Muscle of leg (tissue), 16 donors: ENCODE measurements around the gene KRTDAP. TPM values are rescaled to one million over a fixed set of nuclear protein-coding genes. Genes with fewer than 3 reads are reported as not detected.
A peak's percentile ranks its signal among the peaks of the same experiment; 100 is the strongest.

ENCODE experiments used
- DNase-seq: peaks from one replicate; pipeline ENCODE4 v3.0.0; 2013
- H3K27ac ChIP-seq: one replicate; pipeline ENCODE4 v1.5.1; 2013; ENCODE audit warnings: mild to moderate bottlenecking, low read length, control low read depth
- H3K27me3 ChIP-seq: one replicate; pipeline ENCODE4 v1.6.1; 2013; ENCODE audit warnings: low read length; ENCODE audit not compliant: control insufficient read depth, insufficient read depth
- H3K36me3 ChIP-seq: one replicate; pipeline ENCODE4 v1.6.1; 2013; ENCODE audit warnings: low read length; ENCODE audit not compliant: control insufficient read depth, insufficient read depth
- H3K4me1 ChIP-seq: one replicate; pipeline ENCODE4 v1.6.1; 2013; ENCODE audit warnings: low read length; ENCODE audit not compliant: control insufficient read depth, insufficient read depth
- H3K4me3 ChIP-seq: one replicate; pipeline ENCODE4 v1.5.1; 2013; ENCODE audit warnings: low read length, control low read depth
- H3K9me3 ChIP-seq: replicated peaks from 2 replicates; pipeline ENCODE4 v1.6.1; 2013; ENCODE audit warnings: low read depth, low read length; ENCODE audit not compliant: control insufficient read depth
- WGBS: methylation state at CpG from one replicate; pipeline ENCODE4 v1.1.5; 2013; ENCODE audit warnings: missing lambda C conversion rate; ENCODE audit not compliant: insufficient coverage; 5-methylcytosine and 5-hydroxymethylcytosine counted together
- long read RNA-seq, 11 donors: transcript quantifications; one replicate each; lab custom pipeline, GENCODE V29; 2026
- polyA plus RNA-seq, 8 donors: library from polyadenylated mRNA; unstranded; fragments of 120-200 nt; gene quantifications; one replicate each; pipeline versions ENCODE4 v1.2.1 to v1.2.3, GENCODE V29; 2013; ENCODE audit warnings: inconsistent platforms in 1 of 8, low replicate concordance in 1 of 8; ENCODE audit not compliant: insufficient read length in 8 of 8, insufficient read depth in 1 of 8
- total RNA-seq: library from RNA; stranded (reverse); fragments of 120-200 nt; gene quantifications from one replicate; pipeline ENCODE4 v1.2.4, GENCODE V29; 2013

The KRTDAP gene, protein sequence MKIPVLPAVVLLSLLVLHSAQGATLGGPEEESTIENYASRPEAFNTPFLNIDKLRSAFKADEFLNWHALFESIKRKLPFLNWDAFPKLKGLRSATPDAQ
- total RNA-seq (0.18 TPM), polyA plus RNA-seq (10 to 100 TPM in 1 of 8 donors, 1 to 10 TPM in 1, under 1 TPM in 2, not detected in 4; 0.43 to 36.6 (median 3.6) TPM)
- long read RNA-seq, donor 1, result 0 reads
- long read RNA-seq, donor 2, transcript KRTDAP-201 (6 exons, 491 nt), result major isoform, 29 of 37 reads
- long read RNA-seq, donor 2, transcript KRTDAP-203 (5 exons, 451 nt), result minor isoform, 8 of 37 reads
- long read RNA-seq, donor 2, partial matches to known transcripts, result 0 of 37 reads
- long read RNA-seq, donor 2, other reads (novel, unspliced or antisense), result 0 of 37 reads
- long read RNA-seq, donor 3, transcript KRTDAP-201 (6 exons, 491 nt), result major isoform, 5 of 6 reads
- long read RNA-seq, donor 3, partial matches to known transcripts, result 0 of 6 reads
- long read RNA-seq, donor 3, other reads (novel, unspliced or antisense), result 0 of 6 reads
- long read RNA-seq, donor 4, result 0 reads
- long read RNA-seq, donor 5, result 0 reads
- long read RNA-seq, donor 6, result 0 reads
- long read RNA-seq, donor 7, result 0 reads
- long read RNA-seq, donor 8, result 0 reads
- long read RNA-seq, donor 9, result 0 reads
- long read RNA-seq, donor 10, result 0 reads
- long read RNA-seq, donor 11, result 0 reads

DNA sequence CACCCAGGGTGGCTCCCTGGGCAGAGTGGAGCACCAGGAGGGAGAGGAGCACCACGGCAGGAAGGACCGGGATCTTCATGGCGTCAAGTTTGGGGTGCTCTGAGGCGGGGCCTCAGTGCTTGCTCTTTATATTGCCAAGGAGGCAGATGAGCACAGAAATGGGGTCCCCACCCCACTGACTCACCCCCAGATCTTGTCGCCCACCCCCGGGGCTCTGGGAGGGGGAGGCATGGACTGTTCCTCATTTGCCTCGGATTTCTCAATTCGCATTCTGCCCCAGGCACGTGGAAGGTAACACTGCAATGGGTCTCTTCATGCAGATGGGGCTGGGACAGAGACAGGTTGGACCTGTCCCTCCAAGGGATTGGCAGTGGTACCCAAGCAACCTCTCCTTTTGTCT lies at the start of gene KRTDAP:
Gene KRTDAP (minus strand): TSS at position 101 of the 400 bp plus-strand sequence. CDS start 22 bp downstream, at position 79.
- Histone ChIP-seq H3K27me3 (peaks cover 6% of the 10 kb centered on the region), H3K4me1 (peaks cover 5% of the 10 kb centered on the region), H3K4me3 (no peak within 1 kb of the TSS), H3K36me3 (no peaks in the 10 kb centered on the region), H3K9me3 (no peaks in the 10 kb centered on the region), H3K27ac (no peak within 1 kb of the TSS)
- no peak for DNase-seq
- 72% methylated on average over 3 of the region's 9 CpGs for WGBS

DNA sequence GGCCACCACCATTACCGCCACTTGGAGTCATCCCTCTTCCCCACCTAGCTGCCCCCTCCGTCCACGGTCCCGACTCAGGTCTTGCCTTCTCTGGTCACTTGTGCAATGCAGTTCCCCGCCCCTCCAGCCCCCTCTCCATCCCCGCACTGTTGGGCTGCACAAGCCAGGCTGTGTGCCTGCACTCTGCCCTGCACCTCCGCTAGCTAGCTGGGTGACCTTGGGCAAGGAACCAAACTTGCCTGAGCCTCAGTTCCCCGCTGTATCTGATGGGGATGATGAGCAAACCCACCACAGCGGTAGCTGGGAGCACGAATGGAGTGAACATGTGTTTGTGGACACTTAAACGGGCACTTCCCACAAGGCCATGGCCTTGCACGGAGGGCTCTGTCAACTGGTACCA lies 49.6 kb upstream of the KRTDAP start:
- H3K4me3 ChIP-seq, result no peak overlapping the region
- peaks cover 7% of the 10 kb centered on the region for H3K4me1 ChIP-seq
- DNase-seq, result no peak
- H3K9me3 ChIP-seq, result no peaks in the 10 kb centered on the region
- H3K36me3 ChIP-seq, result peaks cover 6% of the 10 kb centered on the region
- H3K27me3 ChIP-seq, result peaks cover 2% of the 10 kb centered on the region
- WGBS, result 92% methylated on average over 11 of the region's 12 CpGs
- no peak overlapping the region for H3K27ac ChIP-seq

DNA sequence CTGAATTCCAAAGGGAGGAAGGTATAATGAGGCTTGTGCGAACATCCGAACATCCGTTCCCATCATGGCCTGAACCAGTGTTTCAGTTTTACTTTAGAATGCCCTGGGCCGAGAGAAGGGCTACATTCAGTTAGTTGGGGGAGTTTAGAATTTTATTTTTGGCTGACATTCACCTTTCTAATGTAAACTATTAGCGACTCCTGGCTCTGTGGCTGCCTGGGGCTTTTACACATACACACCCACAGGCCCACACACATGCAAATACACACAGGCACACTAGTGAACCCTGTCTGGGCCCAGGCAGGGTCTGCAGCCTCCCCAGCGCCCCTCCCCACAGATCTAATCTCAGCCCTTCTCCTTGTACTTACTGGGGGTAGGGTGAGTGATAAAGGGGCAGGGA lies 49.0 kb upstream of the KRTDAP start:
- Histone ChIP-seq H3K27ac (no peak overlapping the region), H3K36me3 (peaks cover 6% of the 10 kb centered on the region), H3K4me3 (no peak overlapping the region), H3K27me3 (peaks cover 7% of the 10 kb centered on the region), H3K4me1 (peaks cover 1% of the 10 kb centered on the region), H3K9me3 (no peaks in the 10 kb centered on the region)
- DNase-seq, result no peak
- WGBS, result no CpG with 5 or more reads among the region's 6 CpGs

DNA sequence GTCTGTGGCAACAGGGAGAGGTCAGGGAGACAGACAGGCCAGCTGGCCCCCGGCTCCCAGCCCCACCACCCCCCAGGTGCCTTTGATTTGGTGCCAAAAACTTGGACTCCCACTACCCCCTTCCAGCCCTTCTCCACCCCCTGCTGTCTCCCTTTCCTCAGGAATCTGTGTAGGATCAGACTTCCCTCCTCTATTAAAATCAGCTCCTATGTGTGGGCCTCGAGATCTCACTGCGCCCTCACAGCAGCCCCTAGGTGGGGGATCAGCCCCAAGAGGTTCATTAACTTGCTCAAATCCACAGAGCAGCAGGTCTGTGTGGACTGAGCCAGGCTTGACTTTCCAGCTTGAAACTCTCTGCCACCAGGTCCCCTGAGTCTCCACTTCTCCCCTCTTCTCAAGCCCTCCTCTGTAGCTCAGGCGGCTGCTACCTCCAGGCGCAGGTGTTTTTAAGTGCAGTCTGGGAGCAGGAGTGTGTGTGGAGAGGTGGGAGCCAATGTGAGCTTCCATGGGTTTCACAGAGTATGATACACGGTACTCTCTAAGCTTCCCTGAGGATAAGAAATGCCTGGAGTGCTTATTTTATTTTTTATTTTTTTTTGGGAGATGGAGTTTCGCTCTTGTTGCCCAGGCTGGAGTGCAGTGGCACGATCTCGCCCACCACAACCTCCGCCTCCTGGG lies 44.7 kb upstream of the KRTDAP start:
- DNase-seq, result no peak
- WGBS, result 60% methylated on average over 7 of the region's 10 CpGs
- Histone ChIP-seq H3K9me3 (no peaks in the 10 kb centered on the region), H3K4me1 (no peaks in the 10 kb centered on the region), H3K27me3 (peaks cover 26% of the 10 kb centered on the region), H3K36me3 (no peaks in the 10 kb centered on the region), H3K27ac (no peak overlapping the region), H3K4me3 (no peak overlapping the region)

DNA sequence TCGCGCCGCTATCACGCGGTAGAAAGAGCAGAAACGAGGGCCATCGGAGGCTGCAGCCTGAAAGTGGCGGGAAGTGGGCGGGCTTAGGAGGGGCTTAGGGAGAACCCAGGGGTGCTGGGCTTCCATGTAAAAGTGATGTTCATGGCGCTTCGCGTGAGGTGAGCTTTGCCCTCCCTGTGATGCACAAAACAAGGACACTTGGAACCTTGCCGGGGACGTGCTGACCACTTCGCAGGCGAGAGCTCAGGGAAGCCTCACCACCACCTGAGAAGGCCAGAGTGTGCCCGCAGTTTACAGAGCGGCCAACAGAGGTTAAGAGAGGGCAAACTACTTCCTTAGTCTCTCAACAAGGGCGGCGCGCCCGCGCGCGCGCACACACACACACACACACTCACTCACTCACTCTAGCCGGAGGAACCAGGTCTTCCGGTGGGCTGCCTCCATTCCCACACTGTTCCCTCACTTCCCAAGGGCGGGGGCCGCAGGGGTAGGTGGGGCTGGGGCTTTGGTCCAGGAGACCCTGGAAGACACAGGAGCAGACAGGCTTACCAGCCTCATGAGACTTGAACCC lies 43.6 kb upstream of the KRTDAP start:
- no peak overlapping the region for H3K27ac ChIP-seq
- no peaks in the 10 kb centered on the region for H3K9me3 ChIP-seq
- peak; percentile 45 for DNase-seq
- no peaks in the 10 kb centered on the region for H3K36me3 ChIP-seq
- 3% methylated on average over 18 of the region's 30 CpGs for WGBS
- H3K4me3 ChIP-seq, result no peak overlapping the region
- no peaks in the 10 kb centered on the region for H3K4me1 ChIP-seq
- H3K27me3 ChIP-seq, result peaks cover 28% of the 10 kb centered on the region

DNA sequence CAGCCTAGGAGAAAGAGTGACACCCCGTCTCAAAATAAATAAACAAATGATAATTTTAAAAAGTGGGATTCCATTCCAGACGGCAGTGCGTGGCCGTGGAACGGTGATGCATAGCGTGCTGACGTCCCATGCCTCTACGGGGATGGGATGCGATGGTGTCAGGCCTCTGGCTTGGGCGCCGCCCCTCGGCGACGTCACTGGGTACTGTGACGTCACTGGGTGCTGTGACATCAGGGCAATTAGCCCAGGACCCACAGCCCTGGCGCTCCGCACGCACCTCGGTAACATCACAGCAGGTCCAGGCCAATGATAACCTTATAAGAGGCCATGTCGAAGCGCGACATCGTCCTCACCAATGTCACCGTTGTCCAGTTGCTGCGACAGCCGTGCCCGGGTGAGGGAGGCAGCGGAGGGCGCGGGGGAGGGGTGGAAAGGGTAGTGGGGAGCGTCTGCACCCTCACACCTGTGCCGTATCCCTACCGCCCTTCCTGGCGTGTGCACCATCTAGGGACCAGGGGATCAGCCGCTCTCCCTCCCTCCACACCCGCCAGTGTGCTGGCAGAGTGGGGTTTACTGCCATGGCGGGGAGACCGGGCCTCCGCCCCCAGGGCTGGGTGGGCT lies 43.0 kb upstream of the KRTDAP start, which contains the start of gene GAPDHS:
Gene GAPDHS (plus strand): TSS at position 256 of the 621 bp plus-strand sequence. CDS start 72 bp downstream, at position 328.
- H3K4me1 ChIP-seq, result no peaks in the 10 kb centered on the region

DNA sequence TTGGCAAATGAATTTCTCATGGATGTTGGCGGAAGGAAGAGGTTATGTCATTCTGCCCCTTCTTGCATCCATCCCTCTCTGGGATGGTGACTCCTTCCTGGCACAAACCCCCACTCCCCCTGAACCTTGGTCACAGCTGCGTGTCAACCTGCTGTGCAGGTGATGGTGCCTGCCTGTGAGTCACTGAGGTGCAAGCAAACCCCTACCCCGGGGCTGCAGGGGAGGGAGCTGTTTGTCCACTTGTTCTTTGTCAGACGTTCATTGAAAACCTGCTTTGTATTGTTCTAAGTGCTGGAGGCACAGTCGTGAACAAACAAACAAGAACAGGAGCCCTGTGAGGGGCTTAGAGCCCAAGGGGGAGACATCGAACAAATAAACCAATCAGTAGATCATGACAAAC lies 41.0 kb upstream of the KRTDAP start:
- Histone ChIP-seq H3K4me3 (no peak overlapping the region), H3K9me3 (no peaks in the 10 kb centered on the region), H3K36me3 (no peaks in the 10 kb centered on the region), H3K27ac (no peak overlapping the region), H3K4me1 (no peaks in the 10 kb centered on the region), H3K27me3 (peaks cover 33% of the 10 kb centered on the region)
- WGBS, result 66% methylated on average over 3 of the region's 6 CpGs
- no peak for DNase-seq

More for the DNA sequence above, 43.0 kb upstream of the KRTDAP start, which contains the start of gene GAPDHS:
- H3K36me3 ChIP-seq, result no peaks in the 10 kb centered on the region
- no peak for DNase-seq
- H3K9me3 ChIP-seq, result no peaks in the 10 kb centered on the region
- 48% methylated on average over 25 of the region's 39 CpGs for WGBS
- peaks cover 33% of the 10 kb centered on the region for H3K27me3 ChIP-seq
- H3K27ac ChIP-seq, result no peak within 1 kb of the TSS
- no peak within 1 kb of the TSS for H3K4me3 ChIP-seq

DNA sequence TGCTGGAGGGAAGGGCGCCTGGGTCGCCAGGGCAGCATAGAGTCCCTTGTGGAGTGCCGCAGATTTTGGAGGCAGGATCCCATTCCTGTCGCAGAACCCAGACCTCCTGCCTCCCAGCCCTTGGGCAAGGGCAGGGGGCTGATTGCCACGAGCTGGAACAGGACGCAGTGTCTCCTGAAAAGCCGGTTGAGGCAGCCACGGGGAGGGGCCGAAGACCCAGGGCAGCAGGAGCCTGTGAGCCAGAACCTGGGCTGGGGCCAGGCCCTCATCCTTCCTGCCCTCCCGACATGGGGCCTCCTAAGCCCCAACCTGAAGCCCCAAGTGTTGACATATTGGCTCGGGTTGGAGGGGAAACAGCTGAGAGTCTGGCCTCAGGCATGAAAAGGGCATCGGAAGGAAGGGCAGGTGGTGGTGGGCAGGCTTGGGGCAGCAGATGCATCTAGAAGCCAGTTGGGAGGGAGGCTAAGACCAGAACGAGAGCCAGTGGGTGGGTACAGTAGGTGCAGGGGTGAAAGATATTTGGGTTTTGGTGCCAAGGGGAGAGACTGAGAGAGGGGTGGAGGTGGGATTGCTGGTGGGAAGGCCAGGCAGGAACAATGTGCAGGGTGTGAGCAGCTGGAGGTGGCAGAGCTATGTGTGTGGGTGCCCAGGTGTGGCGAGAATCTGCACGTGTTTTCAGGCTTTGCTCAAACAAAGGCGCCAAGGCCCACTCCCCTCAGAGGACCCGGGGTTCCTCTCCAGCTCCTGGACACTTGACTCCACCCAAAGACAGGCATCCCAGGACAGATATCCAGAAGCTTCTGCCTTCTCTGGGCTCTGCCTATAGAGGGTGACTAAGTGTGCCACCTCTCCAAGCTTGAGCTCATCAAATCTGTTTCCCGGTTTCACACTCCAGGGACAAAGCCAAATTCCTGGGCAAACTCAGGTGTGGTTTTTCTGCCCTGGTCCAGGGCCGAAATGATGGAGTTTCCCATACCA lies 39.3 kb upstream of the KRTDAP start:
- Histone ChIP-seq H3K27me3 (peaks cover 35% of the 10 kb centered on the region), H3K36me3 (no peaks in the 10 kb centered on the region), H3K9me3 (no peaks in the 10 kb centered on the region), H3K27ac (no peak overlapping the region), H3K4me1 (no peaks in the 10 kb centered on the region), H3K4me3 (no peak overlapping the region)
- no peak for DNase-seq
- WGBS, result 63% methylated on average over 12 of the region's 19 CpGs
